Measurements from ENCODE around the gene EIF5A2. TPM values are rescaled to one million over a fixed set of nuclear protein-coding genes. Genes with fewer than 3 reads are reported as not detected.

The EIF5A2 gene
- total RNA-seq, 2 experiments from 2014 or later, result 5.2 to 9.5 TPM

GRCh38 chr3:170863816-170864215 lies 44.6 kb downstream of the EIF5A2 start:
- Mint-ChIP-seq H3K4me3 (no peak overlapping the region), H3K9me3 (no peaks in the 10 kb centered on the region), H3K36me3 (ENCODE audit: low read depth) (peaks cover 32% of the 10 kb centered on the region), H3K27me3 (no peaks in the 10 kb centered on the region), H3K4me1 (ENCODE audit: low read depth) (peaks cover 9% of the 10 kb centered on the region), H3K27ac (no peak overlapping the region)
- intact Hi-C loops (cut with micrococcal nuclease), result no loop called here
- ATAC-seq, result no peak
- CTCF ChIA-PET, result interaction anchor here (0.9 to 1.1 kb wide), 3 partner anchors 12 to 21 kb away, joined by 3 read pairs; no protein-coding TSS in a partner anchor
- POLR2A ChIA-PET, result interaction anchor here (1.1 to 2.8 kb wide), 3 partner anchors 10 to 46 kb away, joined by 3 to 11 read pairs (median 3); no protein-coding TSS in a partner anchor
- TF ChIP-seq CTCF (IDR thresholded peaks at IDR 0.05), result no peak
- DNase-seq, result no peak

- CTCF ChIA-PET, result interaction anchor here (0.9 to 1.1 kb wide), 3 partner anchors 11 to 449 kb away, joined by 3 read pairs; no protein-coding TSS in a partner anchor
- POLR2A ChIA-PET, result interaction anchor here (0.5 to 1.9 kb wide), 3 partner anchors 9 to 45 kb away, joined by 3 to 8 read pairs (median 3); no protein-coding TSS in a partner anchor
Measured at GRCh38 chr3:170862618-170863374, 45.6 kb downstream of the EIF5A2 start.

GRCh38 chr3:170858599-170858998 lies 49.8 kb downstream of the EIF5A2 start:
- CTCF ChIA-PET, result interaction anchor here (1.3 kb wide), 1 partner anchor 47 kb away, joined by 4 read pairs; no protein-coding TSS in a partner anchor

More at GRCh38 chr3:170862618-170863374, 45.6 kb downstream of the EIF5A2 start:
- TF ChIP-seq CTCF (IDR thresholded peaks at IDR 0.05), result no peak
- H3K36me3 Mint-ChIP-seq (ENCODE audit: low read depth), result peaks cover 25% of the 10 kb centered on the region
- H3K27me3 Mint-ChIP-seq, result no peaks in the 10 kb centered on the region
- intact Hi-C loops (cut with micrococcal nuclease), result no loop called here
- no peak for ATAC-seq
- DNase-seq, result no peak
- no peak overlapping the region for H3K27ac Mint-ChIP-seq
- H3K4me1 Mint-ChIP-seq (ENCODE audit: low read depth), result peaks cover 14% of the 10 kb centered on the region
- H3K4me3 Mint-ChIP-seq, result no peak overlapping the region
- no peaks in the 10 kb centered on the region for H3K9me3 Mint-ChIP-seq

GRCh38 chr3:170852324-170852723 lies 56.1 kb downstream of the EIF5A2 start:
- ChIA-PET CTCF (interaction anchor here (1.2 to 4.0 kb wide), 2 partner anchors 11 to 40 kb away, joined by 3 to 18 read pairs; no protein-coding TSS in a partner anchor), POLR2A (interaction anchor here (2.4 kb wide), 1 partner anchor 17 kb away, joined by 10 read pairs; the partner anchor contains the start of gene RPL22L1)
- peaks cover 11% of the 10 kb centered on the region for H3K4me1 Mint-ChIP-seq (ENCODE audit: low read depth)
- peaks cover 2% of the 10 kb centered on the region for H3K27me3 Mint-ChIP-seq
- H3K4me3 Mint-ChIP-seq, result no peak overlapping the region
- no peak overlapping the region for H3K27ac Mint-ChIP-seq
- no peaks in the 10 kb centered on the region for H3K36me3 Mint-ChIP-seq (ENCODE audit: low read depth)
- TF ChIP-seq CTCF (IDR thresholded peaks at IDR 0.05), result no peak
- intact Hi-C loops (cut with micrococcal nuclease), result no loop called here
- ATAC-seq (no peak), DNase-seq (no peak)
- no peaks in the 10 kb centered on the region for H3K9me3 Mint-ChIP-seq

More at GRCh38 chr3:170858599-170858998, 49.8 kb downstream of the EIF5A2 start:
- DNase-seq, result no peak
- TF ChIP-seq CTCF (IDR thresholded peaks at IDR 0.05), result no peak
- Mint-ChIP-seq H3K36me3 (ENCODE audit: low read depth) (no peaks in the 10 kb centered on the region), H3K27ac (no peak overlapping the region), H3K27me3 (no peaks in the 10 kb centered on the region), H3K4me1 (ENCODE audit: low read depth) (peaks cover 18% of the 10 kb centered on the region), H3K4me3 (no peak overlapping the region), H3K9me3 (no peaks in the 10 kb centered on the region)
- no peak for ATAC-seq
- POLR2A ChIA-PET, result interaction anchor here (1.1 to 1.4 kb wide), 2 partner anchors 9 to 12 kb away, joined by 3 read pairs; partner anchors contain the start of gene RPL22L1
- intact Hi-C loops (cut with micrococcal nuclease), result no loop called here

All from activated CD8-positive, alpha-beta T cell treated with anti-CD3 and anti-CD28 coated beads for 36 hours (primary cell).